Activated effector memory CD4-positive, alpha-beta T cell treated with anti-CD3 and anti-CD28 coated beads, Interleukin-2, amount 50 U/mL, for 16 hours (primary cell): ENCODE results near the gene DDA1.
"Not testable (repeated sequence)": the region's sequence is repeated elsewhere in the genome, so short reads cannot be mapped to it uniquely, and the experiment has no call there.

Source experiments
- DNase-seq: peaks from one replicate; pipeline ENCODE4 v3.0.0-alpha.2; 2020

DDA1 gene

GRCh38 chr19:17348700-17349099 is 39.3 kb downstream of the DDA1 start:
- DNase-seq: no peak

GRCh38 chr19:17351815-17352435 is 42.6 kb downstream of the DDA1 start:
- DNase-seq: no peak

- DNase-seq: no peak
Measured at GRCh38 chr19:17352608-17353280, 43.4 kb downstream of the DDA1 start.

GRCh38 chr19:17353386-17353785 is 44.0 kb downstream of the DDA1 start:
- DNase-seq: no peak

DNA sequence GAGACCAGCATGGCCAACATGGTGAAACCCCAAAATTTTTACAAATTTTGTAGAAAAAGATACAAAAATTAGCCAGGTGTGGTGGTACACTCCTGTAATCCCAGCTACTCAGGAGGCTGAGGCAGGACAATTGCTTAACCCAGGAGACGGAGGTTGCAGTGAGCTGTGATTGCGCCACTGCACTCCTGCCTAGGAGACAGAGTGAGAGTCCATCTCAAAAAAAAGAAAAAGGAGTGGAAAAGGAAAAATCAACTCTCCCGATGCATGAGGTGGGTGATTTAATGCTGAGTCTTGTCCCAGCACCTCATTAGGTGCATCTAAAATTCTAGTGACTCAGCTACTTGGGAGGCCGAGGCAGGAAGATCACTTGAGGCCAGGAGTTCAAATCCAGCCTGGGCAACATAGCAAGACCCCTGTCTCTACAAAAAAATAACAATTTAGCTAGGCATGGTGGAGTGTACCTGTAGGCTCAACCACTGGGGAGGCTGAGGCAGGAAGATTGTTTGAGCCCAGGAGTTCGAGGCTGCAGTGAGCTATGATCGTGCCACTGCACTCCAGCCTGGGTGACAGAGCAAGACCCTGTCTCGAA is 47.8 kb downstream of the DDA1 start:
- no peak for DNase-seq

DNA sequence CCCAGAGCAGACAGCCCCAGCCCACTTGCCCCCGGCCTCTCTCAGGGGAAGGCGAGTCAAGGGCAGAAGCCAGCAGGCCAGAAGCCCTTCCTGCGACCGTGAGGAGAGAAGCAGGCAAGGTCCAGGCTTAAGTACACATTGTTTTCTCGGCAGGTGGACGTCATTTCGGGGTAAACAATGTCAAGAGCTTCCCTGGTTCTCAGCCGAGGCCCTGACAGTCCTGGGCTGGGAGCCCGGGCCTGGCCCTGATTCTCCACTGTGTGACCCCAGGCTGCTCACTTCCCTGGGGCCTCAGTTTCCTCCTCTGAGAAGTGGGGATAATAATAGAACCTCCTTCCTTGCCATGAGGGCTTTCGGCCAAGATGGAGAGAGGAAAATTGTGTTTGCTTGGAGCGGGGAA is 48.4 kb downstream of the DDA1 start:
- no peak for DNase-seq

GRCh38 chr19:17358395-17358794 is 49.0 kb downstream of the DDA1 start:
- DNase-seq: no peak

DNA sequence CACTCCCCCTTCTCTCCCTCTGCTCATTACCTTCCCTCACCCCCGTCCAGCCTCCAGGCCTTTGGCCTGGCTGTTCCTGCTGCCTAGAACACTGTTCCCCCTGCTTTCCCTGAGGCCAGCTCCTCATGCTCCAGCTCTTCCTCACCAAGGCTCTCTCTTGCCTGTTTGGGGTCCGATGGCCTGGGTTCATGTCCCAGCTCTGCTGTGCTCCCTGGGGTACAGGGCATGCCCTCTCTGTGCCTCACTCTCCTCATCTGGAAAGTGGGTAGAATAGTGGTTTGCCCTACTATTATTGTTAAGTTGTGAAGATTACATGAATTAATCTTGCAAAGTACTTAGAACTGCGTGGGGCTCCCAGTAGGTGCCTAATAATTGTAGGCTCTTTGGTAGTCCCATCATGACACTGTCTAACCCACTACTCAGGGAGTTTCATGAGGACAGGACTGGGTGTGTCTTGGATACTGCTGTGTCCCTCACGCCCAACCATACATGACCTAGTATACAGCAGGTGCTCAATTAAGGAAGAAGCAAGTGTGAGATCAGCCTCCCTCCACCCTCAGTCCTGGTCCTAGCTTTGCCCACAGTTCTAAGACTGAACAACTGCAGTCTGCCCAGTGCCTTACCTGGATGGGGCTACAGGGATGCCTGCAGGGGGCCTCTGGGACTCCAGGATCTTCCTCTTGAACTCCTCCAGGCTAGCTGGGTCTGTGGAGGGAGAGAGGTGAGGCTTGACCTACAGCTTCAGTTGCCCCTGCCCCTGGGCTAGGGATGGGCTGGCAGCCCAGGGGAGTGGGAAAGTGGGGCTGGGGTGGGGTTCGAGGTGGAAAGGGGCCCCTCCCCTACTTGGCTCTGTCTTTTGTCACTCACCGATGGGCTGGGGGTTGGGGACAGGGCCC is 50.8 kb downstream of the DDA1 start:
- no peak for DNase-seq

GRCh38 chr19:17363852-17364605 is 54.7 kb downstream of the DDA1 start:
- not testable (repeated sequence) for DNase-seq

DNA sequence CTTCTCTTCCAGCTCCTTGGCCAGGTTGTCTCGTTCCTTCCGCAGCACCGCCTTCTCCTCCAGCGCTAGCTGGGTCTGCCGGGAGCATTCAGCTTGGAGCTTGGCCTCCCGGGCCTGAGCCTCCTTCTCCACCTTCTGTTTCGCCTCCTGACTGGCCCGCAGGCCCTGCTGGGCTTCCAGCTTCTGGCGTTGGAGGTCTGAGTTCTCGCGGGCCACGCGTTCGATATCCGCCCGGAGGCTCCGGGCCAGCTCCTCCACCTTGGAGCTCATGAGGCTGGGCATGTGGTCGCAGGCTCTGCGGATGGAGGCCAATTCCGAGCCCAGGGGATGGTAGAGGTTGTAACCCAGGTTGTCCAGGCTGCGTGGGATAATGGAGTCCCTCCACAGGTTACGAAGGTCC is 56.0 kb downstream of the DDA1 start:
- no peak for DNase-seq

DNA sequence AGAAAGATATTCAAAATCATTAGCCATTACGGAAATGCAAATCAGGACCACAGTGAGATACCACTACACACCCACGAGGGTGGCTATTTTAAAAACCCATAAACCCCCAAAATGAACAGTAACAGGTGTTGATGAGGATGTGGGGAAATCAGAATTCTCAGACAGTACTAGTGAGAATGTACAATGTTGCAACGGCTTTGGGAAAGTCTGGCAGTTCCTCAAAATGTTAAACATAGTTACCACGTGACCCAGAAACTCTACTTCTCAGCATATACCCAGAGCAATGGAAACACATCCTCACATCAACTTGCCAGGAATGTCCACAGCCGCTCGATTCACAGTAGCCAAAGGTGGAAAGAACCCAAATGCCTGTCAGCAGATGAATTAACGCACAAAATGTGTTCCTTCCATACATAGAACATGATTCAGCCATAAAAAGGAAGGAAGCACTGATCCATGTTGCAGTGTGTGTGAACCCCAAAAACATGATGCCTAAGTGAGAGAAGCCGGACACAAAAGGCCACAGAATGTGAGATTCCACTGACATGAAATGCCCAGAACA is 60.7 kb downstream of the DDA1 start:
- DNase-seq: no peak
